Right renal pelvis (tissue), 4 donors: ENCODE results near the gene EFNA2. TPM values are rescaled to one million over a fixed set of nuclear protein-coding genes. Genes with fewer than 3 reads are reported as not detected.
"Not testable (repeated sequence)": the region's sequence is repeated elsewhere in the genome, so short reads cannot be mapped to it uniquely, and the experiment has no call there.

ENCODE experiments used
- DNase-seq, 4 donors: peaks; one replicate each; pipeline ENCODE4 v3.0.0-alpha.2; 2013; ENCODE audit warnings: low read depth in 4 of 4, low spot score in 3 of 4, missing footprints in 1 of 4
- polyA plus RNA-seq, 4 donors: library from polyadenylated mRNA; unstranded; fragments of 120-200 nt; gene quantifications; one replicate each; pipeline ENCODE4 v1.2.1, GENCODE V29; 2013; ENCODE audit not compliant: insufficient read length in 4 of 4

Gene EFNA2
- polyA plus RNA-seq, 4 donors = 1.6 to 4.0 (median 2.1) TPM

DNA sequence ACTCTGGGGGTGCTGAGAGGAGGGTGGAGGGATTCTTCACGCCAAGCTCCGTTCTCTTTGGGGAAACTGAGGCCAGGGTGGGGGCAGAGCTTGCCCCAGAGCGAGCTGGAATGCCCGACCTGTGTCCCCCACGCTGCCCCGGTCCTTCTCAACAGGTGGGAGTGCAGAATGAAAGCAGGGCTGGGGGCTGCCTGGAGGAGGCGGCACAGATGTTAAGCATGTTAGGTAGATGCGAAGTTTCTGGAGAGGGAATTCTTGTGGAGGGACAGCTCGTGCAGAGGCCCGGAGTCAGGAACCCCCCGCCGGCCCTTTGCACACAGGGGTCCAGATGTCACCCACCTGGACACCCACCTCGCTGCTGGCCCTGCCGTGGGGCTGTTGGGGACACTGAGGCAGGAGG is 9.0 kb downstream of the EFNA2 start:
- no peak for DNase-seq

DNA sequence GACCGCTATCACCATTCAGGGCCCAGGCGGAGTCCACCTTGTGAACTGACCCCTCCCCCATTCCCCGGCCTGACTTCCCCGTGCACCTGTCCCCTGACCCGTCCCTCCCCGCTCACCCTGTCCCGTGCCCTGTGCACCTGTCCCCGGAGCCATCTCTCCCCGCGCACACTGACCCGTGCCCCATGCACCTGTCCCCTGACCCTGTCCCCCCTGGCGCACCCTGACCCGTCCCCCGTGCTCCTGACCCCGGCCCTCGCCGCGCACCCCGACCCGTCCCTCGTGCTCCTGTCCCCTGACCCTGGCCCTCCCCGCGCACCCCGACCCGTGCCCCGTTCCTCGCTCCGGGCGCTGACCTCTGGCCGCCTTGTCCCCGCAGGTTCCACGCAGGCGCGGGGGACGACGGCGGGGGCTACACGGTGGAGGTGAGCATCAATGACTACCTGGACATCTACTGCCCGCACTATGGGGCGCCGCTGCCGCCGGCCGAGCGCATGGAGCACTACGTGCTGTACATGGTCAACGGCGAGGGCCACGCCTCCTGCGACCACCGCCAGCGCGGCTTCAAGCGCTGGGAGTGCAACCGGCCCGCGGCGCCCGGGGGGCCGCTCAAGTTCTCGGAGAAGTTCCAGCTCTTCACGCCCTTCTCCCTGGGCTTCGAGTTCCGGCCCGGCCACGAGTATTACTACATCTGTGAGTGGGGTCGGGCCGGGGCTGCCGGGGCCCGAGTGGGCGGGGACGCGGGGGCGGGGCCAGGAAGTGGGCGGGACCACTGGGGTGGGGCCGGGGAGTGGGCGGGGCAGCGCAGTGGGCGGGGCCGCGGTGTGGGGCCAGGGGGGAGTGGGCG is 9.7 kb downstream of the EFNA2 start:
- no peak for DNase-seq

DNA sequence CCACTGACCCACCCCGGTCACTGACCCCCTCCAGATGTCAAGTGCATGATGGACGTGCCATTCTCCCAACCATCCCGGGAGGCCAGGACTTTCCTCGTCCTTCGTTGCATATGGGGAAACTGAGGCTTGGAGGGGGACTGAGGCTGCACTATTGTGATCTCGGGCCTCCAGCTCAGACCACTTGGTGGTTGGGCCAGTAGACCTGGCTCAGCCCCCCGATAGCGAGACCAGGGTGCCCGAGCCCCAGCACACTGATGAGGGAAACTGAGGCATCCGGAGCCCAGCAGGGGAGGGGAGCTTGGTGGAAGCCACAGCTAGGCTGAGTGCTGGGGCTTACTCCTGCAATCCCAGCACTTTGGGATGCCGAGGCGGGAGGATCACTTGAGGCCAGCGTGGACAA is 10.4 kb downstream of the EFNA2 start:
- DNase-seq = no peak

DNA sequence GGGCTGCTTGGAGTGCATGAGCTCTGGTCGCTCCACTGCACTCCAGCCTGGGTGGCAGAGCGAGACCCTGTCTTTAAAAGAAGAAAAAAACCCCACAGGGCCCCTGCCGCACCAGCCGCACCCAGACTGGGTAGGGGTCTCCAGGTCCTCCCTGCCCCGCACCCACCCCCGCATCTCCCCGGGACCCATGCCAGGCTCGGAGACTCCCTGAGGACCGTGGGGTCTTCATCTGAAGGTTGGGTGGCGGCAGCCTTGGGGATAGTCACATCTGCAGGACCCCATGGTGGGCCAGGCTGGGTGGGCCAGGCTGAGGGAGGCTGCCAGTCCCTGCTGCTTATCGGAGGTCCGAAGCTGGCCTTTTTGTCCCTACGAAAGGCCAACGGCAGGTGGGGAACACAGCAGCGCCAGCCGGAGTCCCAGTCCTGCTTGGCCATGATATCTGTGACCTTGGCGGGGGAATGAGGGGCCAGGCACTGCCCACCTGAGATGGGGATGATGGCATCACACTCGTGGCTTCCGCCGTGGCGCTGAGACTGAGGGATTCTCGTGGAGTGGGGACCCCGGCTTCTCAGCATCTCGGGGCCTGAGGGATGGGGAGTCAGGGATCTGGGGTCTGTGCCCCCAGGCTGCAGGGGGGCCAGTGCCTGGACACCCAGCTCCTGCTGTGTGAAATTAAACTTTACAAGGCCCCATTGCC is 11.1 kb downstream of the EFNA2 start:
- DNase-seq = no peak

DNA sequence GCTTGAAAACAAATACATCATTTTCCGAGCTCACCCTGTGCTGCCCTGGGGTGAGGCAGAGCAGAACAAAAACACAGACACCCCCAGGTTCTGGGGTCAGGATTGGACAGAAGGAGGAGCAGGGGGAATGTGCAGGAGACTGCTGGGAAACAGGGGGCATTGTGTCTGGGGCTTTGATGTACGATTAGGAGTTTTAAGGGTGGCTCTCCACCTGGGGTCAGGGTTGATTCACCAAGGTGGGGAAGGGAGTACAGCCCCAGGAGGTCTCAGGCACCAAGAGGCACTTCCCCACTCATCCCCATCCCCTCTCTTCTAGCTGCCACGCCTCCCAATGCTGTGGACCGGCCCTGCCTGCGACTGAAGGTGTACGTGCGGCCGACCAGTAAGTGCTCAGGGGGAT is 12.6 kb downstream of the EFNA2 start:
- DNase-seq = no peak

DNA sequence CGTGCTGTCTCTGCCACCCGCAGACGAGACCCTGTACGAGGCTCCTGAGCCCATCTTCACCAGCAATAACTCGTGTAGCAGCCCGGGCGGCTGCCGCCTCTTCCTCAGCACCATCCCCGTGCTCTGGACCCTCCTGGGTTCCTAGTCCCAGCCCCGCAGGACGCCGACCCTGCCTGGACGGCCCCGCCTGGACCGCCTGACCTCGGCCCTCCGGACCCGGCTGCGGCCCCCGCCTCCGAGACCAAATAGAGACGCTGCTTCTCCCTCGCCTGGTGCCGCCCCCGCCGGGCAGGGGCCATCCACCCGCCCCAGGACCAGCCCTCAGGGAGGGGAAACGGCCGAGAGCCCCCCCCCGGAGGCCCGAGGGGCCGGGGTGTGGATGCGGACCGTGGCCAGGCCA is 14.1 kb downstream of the EFNA2 start:
- no peak for DNase-seq

DNA sequence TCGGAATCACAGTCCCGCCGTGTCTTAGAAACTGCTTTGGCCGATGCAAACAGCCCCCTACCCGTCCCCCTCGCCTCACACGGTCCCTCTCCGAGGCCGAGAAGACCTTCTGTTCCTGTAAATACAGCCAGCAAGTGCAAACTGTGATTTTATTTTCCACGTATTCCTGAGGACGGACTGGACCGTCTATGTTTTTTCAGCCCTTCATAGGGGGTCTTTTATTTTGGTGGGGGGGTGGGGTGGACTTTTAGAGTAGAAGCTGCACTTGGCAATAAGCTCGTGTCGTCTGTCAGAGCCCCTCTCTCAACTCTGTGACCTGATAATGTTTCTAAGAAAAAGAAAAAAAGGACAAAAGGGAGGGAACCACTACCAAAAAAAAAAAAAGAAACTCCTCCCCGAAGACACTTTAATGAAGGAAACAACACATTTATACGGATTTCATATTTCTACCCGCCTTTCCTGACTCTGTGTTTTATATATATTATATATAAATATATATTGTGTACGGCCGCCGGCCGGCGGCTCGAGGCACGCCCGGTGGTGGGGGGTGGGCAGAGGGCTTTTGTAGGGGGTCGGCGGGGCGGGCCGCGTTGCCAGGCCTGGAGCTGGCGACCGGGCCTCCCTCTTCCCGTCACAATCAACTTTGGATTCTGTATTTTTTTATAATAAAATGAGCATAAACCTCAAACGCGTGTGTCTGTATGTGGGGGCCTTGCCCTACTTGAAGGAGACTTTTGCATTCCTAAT is 15.2 kb downstream of the EFNA2 start:
- DNase-seq = no peak

DNA sequence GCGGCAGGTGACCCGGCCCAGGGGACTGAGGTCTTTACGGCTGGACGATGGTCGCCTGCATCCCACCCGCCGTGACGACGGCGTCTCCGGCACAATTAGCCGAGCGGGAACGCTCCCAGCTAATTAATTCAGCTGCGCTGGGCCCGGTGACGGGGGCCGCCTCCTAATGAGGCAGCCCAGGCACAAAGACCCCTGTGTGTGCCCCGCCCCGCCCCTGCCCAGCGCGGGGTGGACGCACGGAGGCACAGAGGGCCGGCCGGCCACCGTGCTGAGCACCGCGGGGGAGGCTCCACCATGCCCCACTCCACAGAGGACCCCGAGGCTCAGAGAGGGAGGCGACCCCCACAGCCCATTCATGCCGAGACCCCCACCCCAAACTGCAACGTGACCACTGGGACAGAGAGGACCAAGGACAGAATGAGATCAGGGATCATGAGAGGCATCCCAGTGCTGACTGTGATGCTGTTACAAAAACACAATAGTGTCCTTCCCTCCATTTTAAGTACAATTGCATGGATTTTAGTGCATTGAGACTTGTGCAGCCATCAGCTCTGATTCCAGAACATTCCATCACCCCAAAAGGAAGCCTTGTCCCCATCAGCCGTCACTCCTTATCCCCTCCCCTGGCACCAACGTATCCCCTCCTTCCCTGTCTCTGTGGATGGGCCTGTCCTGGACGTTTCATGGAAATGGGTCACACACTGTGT is 17.0 kb downstream of the EFNA2 start:
- DNase-seq = no peak

DNA sequence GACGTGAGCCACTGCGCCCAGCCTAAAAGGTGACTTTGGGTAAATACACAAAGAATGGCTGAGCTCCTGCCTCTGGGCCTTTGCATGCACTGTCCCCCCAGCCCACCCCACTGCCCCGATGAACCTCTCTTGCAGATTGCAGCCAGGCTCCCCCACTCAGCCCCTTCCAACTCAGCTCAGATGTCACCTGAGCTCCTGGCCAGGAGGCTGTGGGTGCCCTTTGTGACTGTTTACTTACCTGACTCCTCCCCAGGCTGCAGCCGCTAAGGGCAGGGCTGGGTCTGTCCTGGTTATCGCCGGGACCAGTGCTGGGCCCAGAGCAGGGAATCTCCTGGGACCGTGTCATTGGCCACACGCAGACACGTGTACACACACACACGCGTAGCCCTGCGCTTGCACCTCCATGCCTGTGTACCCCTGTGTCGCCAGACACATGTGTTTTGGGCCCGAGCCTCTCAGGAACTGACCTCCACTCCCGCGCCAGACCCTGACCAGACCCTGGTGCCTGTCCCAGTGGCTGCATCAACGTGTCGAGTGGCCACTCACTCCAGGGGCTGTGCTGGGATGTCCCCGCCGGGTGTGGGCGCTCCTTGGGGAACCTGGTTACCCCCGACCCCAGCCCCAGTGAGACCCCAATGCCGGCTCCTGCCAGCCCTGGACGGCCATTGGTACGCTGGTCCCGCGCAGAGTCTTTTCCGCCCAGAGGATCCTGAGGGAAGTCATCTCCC is 18.7 kb downstream of the EFNA2 start:
- no peak for DNase-seq

DNA sequence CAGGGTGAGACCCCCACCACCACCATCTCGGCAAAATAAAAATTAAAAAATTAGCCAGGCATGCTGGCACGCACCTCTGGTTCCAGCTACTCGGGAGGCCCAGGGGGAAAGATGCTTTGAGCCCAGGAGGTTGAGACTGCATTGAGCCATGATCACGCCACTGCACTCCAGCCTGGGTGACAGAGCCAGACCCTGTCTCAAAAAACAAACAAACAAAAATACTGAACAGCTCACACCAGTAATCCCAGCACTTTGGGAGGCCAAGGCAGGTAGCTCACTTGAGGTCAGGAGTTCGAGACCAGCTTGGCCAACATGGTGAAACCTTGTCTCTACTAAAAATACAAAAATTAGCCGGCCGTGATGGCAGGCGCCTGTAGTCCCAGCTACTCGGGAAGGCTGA is 19.7 kb downstream of the EFNA2 start:
- not testable (repeated sequence) for DNase-seq

DNA sequence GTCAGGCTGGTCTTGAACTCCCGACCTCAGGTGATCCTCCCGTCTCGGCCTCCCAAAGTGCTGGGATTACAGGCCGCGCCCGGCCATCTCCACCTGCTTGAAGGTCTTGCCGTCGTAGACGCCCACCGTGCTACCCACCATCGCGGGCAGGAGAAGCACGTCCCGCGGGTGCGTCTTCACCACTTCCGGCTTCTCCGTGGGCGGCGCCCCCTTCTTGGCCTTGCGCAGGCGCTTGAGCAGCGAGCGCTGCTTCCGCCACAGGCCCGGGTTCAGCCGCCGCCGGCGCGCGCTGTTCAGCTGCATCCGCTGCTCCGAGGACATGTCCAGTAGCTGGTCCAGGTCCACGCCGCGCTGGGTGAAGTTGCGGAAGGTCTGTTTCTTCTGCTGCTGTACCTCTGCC is 21.6 kb downstream of the EFNA2 start:
- DNase-seq = no peak

DNA sequence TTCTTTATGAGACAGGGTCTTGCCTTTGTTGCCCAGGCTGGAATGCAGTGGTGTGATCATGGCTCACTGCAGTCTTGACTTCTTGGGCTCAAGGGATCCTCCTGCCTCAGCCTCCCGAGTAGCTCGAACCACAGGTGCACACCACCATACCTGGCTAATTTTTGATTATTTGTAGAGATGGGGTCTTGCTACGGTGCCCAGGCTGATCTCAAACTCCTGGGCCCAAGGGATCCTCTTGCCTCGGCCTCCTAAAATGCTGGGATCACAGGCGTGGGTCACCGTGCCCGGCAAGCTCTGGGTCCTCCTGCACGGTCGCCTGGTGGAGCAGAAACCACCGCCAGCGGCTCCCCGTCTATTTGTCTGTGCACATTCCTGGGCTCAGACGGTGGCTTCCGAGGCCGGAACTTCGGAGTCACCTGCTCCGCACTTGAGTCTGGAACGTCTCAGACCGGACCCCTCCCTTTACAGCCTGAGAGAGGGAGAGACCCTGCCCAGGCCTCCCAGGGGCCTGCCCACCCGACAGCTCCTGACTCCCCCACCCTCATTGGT is 22.2 kb downstream of the EFNA2 start:
- no peak for DNase-seq

DNA sequence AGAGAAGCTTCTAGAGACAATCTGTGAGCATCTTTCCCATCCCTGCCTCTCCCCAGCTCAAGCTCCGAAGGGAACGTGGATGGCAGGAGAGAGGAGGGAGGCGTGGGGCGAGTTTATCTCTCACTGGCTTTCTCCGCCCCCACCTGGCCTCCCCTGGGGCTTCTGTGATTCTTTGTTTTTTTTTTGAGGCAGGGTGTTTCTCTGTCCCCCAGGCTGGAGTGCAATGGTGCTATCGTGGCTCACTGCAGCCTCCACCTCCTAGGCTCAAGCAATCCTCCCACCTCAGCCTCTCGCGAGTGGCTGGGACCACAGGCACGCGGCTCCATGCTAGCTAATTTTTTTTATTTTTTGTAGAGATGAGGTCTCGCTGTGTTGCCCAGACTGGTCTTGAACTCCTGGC is 23.0 kb downstream of the EFNA2 start:
- DNase-seq = no peak

DNA sequence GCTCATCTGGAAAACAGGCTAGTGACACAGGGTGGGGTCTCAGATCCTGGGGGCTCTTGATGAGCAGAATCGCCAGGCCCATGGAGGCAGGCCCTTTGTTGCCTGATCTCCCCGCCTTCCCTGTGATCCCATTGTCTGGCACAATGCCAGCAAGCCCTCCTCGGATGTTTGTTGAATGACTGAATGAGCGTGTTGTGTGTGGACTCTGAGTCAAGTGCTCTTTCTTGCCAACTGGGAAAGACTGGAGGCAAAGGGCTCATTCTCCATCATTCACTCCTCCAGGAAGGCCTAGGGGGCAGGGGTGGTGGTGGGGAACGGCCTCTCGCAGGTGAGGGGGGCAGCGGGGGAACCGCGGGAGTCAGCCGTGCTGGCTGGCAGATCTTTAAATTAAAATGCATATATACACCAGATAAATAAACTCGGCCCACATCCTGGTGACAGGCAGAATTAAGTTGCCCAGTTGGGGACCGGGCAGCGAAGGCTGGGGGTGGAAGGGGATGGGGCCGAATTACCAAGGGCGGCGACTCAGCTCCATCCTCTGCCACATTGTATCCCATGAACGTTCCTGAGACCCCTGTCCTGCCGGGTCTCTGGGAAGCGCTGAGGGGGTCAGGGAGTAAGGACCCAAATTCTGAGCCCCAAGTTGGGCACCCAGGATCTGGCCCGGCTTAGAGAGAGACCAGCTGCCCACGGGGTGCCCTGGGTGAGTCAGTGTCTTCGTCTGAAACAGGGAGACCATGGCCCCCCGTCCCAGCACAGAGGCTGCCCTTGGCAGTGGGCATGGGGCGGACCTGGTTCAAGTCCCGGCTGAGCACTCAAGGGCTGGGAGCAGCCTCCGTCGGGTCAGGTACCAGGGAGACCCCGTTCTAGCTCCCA is 24.5 kb downstream of the EFNA2 start:
- DNase-seq = no peak

DNA sequence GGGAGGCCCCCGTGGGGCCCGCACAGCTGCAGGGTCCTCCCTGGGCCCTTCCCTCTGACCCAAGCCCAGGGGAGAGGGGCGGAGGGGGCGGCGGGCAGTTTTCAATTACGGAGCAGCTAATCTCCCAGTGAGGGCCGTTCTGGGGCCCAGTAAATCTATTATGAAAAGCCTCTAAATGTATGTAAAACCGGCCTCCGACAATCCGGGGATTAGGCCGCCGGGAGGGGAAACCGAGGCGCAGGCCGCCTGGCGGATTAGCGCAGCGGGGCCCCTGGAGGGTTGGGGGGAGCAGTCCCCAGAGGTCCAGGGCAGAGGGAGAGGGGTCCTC is 25.1 kb downstream of the EFNA2 start:
- DNase-seq = no peak

DNA sequence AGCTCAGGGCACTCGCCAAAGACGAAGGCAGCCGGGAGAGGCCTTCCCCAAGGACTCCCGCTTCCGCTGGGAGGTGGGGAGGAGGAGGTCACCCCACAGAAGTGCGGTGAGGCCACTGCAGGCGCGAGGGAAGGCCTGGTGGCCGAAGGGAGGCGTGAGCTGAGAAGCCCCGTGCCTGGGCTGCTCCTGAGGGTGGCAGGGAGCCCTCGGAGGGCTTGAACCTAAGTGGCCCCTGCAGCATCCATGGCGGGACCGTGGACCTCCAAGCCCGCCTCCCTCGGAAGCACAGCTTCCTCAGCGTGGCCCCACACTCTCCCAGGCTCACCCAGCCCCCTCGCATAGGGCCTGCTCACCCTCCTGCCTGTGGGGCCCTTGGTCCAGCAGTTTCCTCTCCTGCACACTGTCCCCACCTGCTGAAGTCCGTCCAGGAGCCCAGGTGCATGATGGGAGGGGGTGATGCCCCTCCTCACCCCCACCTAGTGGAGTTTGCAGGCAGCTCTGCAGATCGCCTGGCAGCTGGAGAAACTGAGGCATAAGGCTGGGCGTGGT is 25.9 kb downstream of the EFNA2 start:
- no peak for DNase-seq

DNA sequence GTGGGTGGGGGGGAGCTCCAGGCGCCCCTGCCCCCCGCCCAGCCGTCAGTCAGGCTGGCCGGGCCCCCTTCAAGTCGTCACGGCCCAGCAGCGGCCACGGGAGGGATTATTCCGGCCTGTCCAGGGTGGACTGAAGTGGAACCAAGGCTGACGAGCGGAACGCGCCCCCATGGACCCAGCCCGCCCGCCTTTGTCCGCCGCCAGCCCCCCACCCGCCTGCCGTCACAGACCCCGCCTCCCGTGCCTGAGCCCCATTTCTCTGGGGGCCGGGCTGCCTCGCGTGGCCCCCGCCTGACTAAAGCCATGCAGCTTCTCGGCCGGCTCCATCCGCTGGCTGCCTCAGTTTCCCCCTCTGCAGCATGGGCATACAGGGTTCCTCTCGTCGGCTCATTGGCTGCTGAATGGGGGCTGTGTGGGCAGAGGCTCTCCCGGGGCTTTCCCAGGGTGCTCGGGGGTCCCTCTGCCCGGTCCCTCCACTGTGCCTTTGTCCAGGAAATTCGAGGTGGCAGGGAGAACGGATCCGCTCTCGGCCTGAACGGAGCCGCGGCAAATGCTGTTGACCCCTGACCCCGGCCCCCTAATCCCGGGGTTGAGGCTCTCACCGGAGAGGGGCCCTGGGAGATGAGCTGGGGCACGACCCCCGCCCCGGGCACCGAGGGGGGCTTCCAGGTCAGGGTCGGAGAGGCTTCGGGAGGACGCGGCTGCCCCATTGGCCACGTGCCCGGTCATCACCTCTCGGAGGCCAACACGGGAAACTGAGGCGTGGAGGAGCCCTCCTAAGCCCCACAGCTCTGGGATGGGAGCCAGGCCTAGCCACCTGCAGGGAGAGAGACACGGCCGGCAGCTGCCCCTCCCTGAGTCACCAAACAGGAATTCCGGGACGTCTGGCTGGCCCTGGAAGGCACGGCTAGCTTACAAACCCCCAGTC is 27.4 kb downstream of the EFNA2 start:
- no peak for DNase-seq
